ENCODE measurements around the gene SEPTIN3. TPM values are rescaled to one million over a fixed set of nuclear protein-coding genes. Genes with fewer than 3 reads are reported as not detected.
A peak's percentile ranks its signal among the peaks of the same experiment; 100 is the strongest.

The SEPTIN3 gene
- total and polyA plus RNA-seq, 10 of the 15 experiments (the other 5 are each of a cell fraction or from before 2014, with no cell fraction given) = 0.05 to 3.1 (median 0.87) TPM

GRCh38 chr22:41931701-41932269 lies 37.5 kb upstream of the SEPTIN3 start:
- Histone ChIP-seq H3K36me3 (ENCODE audit: control insufficient read depth in 2 of 2, insufficient read depth in 2 of 2, low read length in 1 of 2) (peaks cover 0 to 6% of the 10 kb centered on the region in 2 experiments; a peak in 2 of 4 replicates), H2AFZ (ENCODE audit: control insufficient read depth, low read depth, low read length) (peak overlapping the region; percentile 58), H3K79me2 (ENCODE audit: control insufficient read depth, insufficient read depth, low read length) (no peaks in the 10 kb centered on the region; the same call in 1 of the 2 replicates), H4K20me1 (ENCODE audit: control insufficient read depth, insufficient read depth) (no peaks in the 10 kb centered on the region), H3K27ac (ENCODE audit: control insufficient read depth, insufficient read depth) (peak overlapping the region; percentile 92), H3K27me3 (replicated peaks in 1 of 2; ENCODE audit: control insufficient read depth in 2 of 2, insufficient read depth in 2 of 2, low read length in 1 of 2) (no peaks in the 10 kb centered on the region), H3K9ac (ENCODE audit: control insufficient read depth, insufficient read depth, low read length) (peak overlapping the region; percentile 52), H3K4me2 (ENCODE audit: control insufficient read depth, insufficient read depth) (0 out of 2 replicates have a peak overlapping the region, but pooled peaks have one; percentile 38), H3K4me1 (ENCODE audit: control insufficient read depth, insufficient read depth, low read length) (peaks cover 82% of the 10 kb centered on the region), H3K9me3 (replicated peaks; ENCODE audit: control insufficient read depth, insufficient read depth, low read length) (no peaks in the 10 kb centered on the region), H3K4me3 (no peak overlapping the region)
- ATAC-seq (peak; percentile 31), FAIRE-seq (no peak), DNase-seq (ENCODE audit: low read depth, low spot score) (peak; percentile 87)
- ChIA-PET SMC1A (ENCODE audit: uncharacterized antibody, unreplicated experiment) (interaction anchor here (0.6 to 2.3 kb wide), 4 partner anchors 15 to 74 kb away, joined by 3 to 13 read pairs (median 3); no protein-coding TSS in a partner anchor), RAD21 (ENCODE audit: unreplicated experiment) (interaction anchor here (1.0 to 2.5 kb wide), 4 partner anchors 8 to 69 kb away, joined by 3 to 13 read pairs (median 4); no protein-coding TSS in a partner anchor), POLR2A (interaction anchor here (0.6 to 12.6 kb wide), 4 partner anchors 10 to 148 kb away, joined by 3 to 599 read pairs (median 3); partner anchors contain the start of genes SHISA8 and TNFRSF13C), CTCF (interaction anchor here (0.7 to 1.3 kb wide), 6 partner anchors 9 to 513 kb away, joined by 3 to 5 read pairs (median 3); no protein-coding TSS in a partner anchor)
- in situ Hi-C loops (cut with MboI) = no loop called here
- WGBS (ENCODE audit: insufficient coverage, insufficient replicate concordance, low lambda C conversion rate, missing lambda C conversion rate) = 6% methylated on average over 10 of the region's 10 CpGs
- intact Hi-C loops (cut with micrococcal nuclease; ENCODE audit: unreplicated experiment) = no loop called here
- BruUV-seq (replicated peaks) = TSS peak; percentile 22
- TF ChIP-seq KAT2A (conservative IDR thresholded peaks at IDR 0.05; ENCODE audit: control insufficient read depth, low read depth, low read length) (no peak), SKIL (IDR thresholded peaks at IDR 0.05; ENCODE audit: low read depth, poor library complexity, severe bottlenecking) (peak; percentile 79), ESRRA (IDR thresholded peaks at IDR 0.05; ENCODE audit: low read length) (no peak), ZNF687 (IDR thresholded peaks at IDR 0.05) (peak; percentile 99), IKZF1 (conservative IDR thresholded peaks at IDR 0.05) (peak; percentile 87), SPI1 (IDR thresholded peaks at IDR 0.05; ENCODE audit: borderline replicate concordance, insufficient read depth, low read depth, low read length) (peak; percentile 33; the same call in 1 of the 2 replicates), USF2 (IDR thresholded peaks at IDR 0.05; ENCODE audit: borderline replicate concordance, low read depth, low read length) (peak; percentile 36; the same call in 1 of the 2 replicates), TCF12 (IDR thresholded peaks at IDR 0.05; ENCODE audit: low read depth, low read length) (peak; percentile 70; the same call in 1 of the 2 replicates), PBX3 (IDR thresholded peaks at IDR 0.05; ENCODE audit: insufficient replicate concordance, low read depth, low read length) (peak; percentile 33), RB1 (IDR thresholded peaks at IDR 0.05; ENCODE audit: borderline replicate concordance) (peak; percentile 99; the same call in 1 of the 2 replicates), MYB (IDR thresholded peaks at IDR 0.05; ENCODE audit: borderline replicate concordance, low read depth, low read length) (0 out of 2 replicates have a peak, but pooled peaks have one; percentile 18), CHD2 (IDR thresholded peaks at IDR 0.05; ENCODE audit: borderline replicate concordance, low read depth, low read length) (peak; percentile 17; the same call in 1 of the 2 replicates), ZSCAN29 (IDR thresholded peaks at IDR 0.05) (no peak)

Data from GM12878 (cell line).